Right lobe of liver (tissue), 6 donors: ENCODE measurements around the gene PLIN3. TPM values are rescaled to one million over a fixed set of nuclear protein-coding genes. Genes with fewer than 3 reads are reported as not detected.

Experiments used
- ATAC-seq, 4 donors: fragments of 200-7000 bp; cut with Tn5 transposase; one replicate each; pipeline ENCODE4 v1.9.1; 2020; ENCODE audit warnings: mild to moderate bottlenecking in 4 of 4, moderate library complexity in 4 of 4
- DNase-seq, 3 donors: peaks; one replicate each; pipeline ENCODE4 v3.0.0-alpha.2; 2020
- H3K27ac ChIP-seq, 3 donors: fragments of 200-600 bp; one replicate each; pipeline ENCODE4 v1.8.0; 2022
- H3K27me3 ChIP-seq, 2 donors: fragments of 200-600 bp; one replicate each; pipeline ENCODE4 v1.8.0; 2022
- H3K36me3 ChIP-seq, 4 donors: fragments of 200-600 bp; sonication (generic) in 1 of 4; one replicate each; pipeline versions ENCODE4 v1.5.1 to v1.8.0; 2017 to 2022; ENCODE audit warnings: control low read depth in 1 of 4
- H3K4me1 ChIP-seq, 4 donors: fragments of 200-600 bp; sonication (generic) in 1 of 4; one replicate each; pipeline versions ENCODE4 v1.5.1 to v1.8.0; 2017 to 2022; ENCODE audit warnings: control low read depth in 1 of 4
- H3K4me3 ChIP-seq, 3 donors: fragments of 200-600 bp; one replicate each; pipeline ENCODE4 v1.8.0; 2022
- H3K9me3 ChIP-seq, 4 donors: fragments of 200-600 bp; sonication (generic) in 1 of 4; one replicate each; pipeline versions ENCODE4 v1.5.1 to v1.8.0; 2017 to 2022; ENCODE audit warnings: control low read depth in 1 of 4
- POLR2A ChIP-seq: fragments of 450-650 bp; IDR thresholded peaks from one replicate; pipeline ENCODE4 v1.6.1; 2017; ENCODE audit warnings: antibody characterized with exemption, mild to moderate bottlenecking
- WGBS: methylation state at CpG from one replicate; pipeline ENCODE4 v1.1.6; 2018; ENCODE audit warnings: low coverage, low lambda C conversion rate; ENCODE audit not compliant: insufficient coverage; ENCODE audit errors: missing lambda C conversion rate; 5-methylcytosine and 5-hydroxymethylcytosine counted together
- intact Hi-C, 2 donors: fragments of 100-400 bp; cut with DNase I; formaldehyde crosslinking; loops; one replicate each; pipeline versions ENCODE4 v1.11.2 to v1.14.1; 2022
- total RNA-seq, 6 experiments: library from RNA; depleted of rRNA in 2 of 6; stranded (reverse); fragments of >200 nt in 2 of 6; fragmentation: NEBNext Ultra II Directional in 3 of 6; extraction: Animal tissue kit (Norgen Biotek cat#: 25700) in 3 of 6; gene quantifications; one replicate each; pipeline versions ENCODE4 v1.1.0 to v1.2.4, GENCODE V29; 2016 to 2023
- TF ChIP-seq, protein P1 (sequence below), 4 donors: fragments of 200-600 bp in 3 of 4; fragments of 450-650 bp in 1 of 4; IDR thresholded peaks; one replicate each; pipeline versions ENCODE4 v1.5.1 to v1.8.0; 2016 to 2022; ENCODE audit warnings: antibody characterized with exemption in 4 of 4, mild to moderate bottlenecking in 2 of 4
- donor health status: DM: no; HTN: yes; CAD: no.
- donor health status: DM: no; HTN: no; CAD: no.
- donor health status: DM: no; HTN: no; CAD: no.
- donor health status: DM: no; HTN: yes; CAD: no.
- donor health status: DM: no; HTN: yes; CAD: no.

The PLIN3 gene
- total RNA-seq, 6 experiments from 2014 or later = 10.8 to 53.9 (median 19.6) TPM

DNA sequence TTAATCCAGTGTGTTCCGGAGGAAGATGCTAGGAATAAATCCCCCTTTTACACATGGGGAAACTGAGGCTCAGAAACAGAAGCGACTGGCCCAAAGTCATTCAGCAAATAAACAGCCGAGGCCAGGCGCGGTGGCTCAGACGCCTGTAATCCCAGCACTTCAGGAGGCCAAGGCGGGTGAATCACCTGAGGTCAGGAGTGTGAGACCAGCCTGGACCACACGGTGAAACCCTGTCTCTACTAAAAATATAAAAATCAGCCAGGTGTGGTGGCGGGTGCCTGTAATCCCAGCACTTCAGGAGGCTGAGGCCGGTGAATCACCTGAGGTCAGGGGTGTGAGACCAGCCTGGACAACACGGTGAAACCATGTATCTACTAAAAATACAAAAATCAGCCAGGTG lies 11.6 kb upstream of the PLIN3 start:
- Histone ChIP-seq H3K4me1 (no peaks in the 10 kb centered on the region), H3K36me3 (no peaks in the 10 kb centered on the region), H3K27ac (no peak overlapping the region), H3K4me3 (no peak overlapping the region), H3K27me3 (no peaks in the 10 kb centered on the region), H3K9me3 (no peaks in the 10 kb centered on the region)
- DNase-seq = no peak
- no peak for ATAC-seq
- TF ChIP-seq, protein P1, sequence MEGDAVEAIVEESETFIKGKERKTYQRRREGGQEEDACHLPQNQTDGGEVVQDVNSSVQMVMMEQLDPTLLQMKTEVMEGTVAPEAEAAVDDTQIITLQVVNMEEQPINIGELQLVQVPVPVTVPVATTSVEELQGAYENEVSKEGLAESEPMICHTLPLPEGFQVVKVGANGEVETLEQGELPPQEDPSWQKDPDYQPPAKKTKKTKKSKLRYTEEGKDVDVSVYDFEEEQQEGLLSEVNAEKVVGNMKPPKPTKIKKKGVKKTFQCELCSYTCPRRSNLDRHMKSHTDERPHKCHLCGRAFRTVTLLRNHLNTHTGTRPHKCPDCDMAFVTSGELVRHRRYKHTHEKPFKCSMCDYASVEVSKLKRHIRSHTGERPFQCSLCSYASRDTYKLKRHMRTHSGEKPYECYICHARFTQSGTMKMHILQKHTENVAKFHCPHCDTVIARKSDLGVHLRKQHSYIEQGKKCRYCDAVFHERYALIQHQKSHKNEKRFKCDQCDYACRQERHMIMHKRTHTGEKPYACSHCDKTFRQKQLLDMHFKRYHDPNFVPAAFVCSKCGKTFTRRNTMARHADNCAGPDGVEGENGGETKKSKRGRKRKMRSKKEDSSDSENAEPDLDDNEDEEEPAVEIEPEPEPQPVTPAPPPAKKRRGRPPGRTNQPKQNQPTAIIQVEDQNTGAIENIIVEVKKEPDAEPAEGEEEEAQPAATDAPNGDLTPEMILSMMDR (IDR thresholded peaks at IDR 0.05) = no peak
- no peak for TF ChIP-seq POLR2A
- 76% methylated on average over 10 of the region's 11 CpGs for WGBS
- intact Hi-C loops = loop anchor here in 1 of 2 donors (5.0 kb wide), 1 partner anchor 33 kb away; no protein-coding TSS in a partner anchor

DNA sequence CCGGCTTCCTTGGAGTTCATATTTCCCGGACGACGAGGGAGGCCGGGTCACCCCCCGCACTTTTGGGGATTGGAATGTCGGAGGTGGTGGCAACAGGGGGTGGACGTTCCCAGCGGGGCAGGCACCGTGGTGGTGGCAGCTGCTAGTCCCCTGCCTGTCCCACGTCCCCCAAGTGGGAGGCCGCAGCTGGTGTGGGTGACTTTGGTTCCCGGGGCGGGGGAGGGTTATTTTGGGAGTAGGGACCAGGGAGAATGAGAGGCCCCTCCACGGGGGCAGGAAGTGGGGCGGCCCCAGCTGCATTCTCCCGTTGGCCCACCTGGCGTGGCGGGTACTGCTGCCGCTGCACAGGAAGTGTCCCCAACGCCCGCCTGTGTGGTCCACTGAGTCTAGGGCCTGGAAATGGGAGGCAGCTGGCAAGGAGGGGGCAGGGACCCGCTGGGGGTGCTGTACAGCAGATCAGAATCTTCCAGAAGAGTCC lies 11.1 kb upstream of the PLIN3 start:
- 40% methylated on average over 1 of the region's 23 CpGs for WGBS
- DNase-seq (no peak), ATAC-seq (no peak)
- TF ChIP-seq, protein P1 (IDR thresholded peaks at IDR 0.05) = no peak
- TF ChIP-seq POLR2A = no peak
- Histone ChIP-seq H3K27ac (no peak overlapping the region), H3K4me3 (no peak overlapping the region), H3K27me3 (no peaks in the 10 kb centered on the region), H3K9me3 (no peaks in the 10 kb centered on the region), H3K36me3 (no peaks in the 10 kb centered on the region), H3K4me1 (no peaks in the 10 kb centered on the region)
- intact Hi-C loops = loop anchor here in 1 of 2 donors (5.0 kb wide), 1 partner anchor 34 kb away; no protein-coding TSS in a partner anchor

DNA sequence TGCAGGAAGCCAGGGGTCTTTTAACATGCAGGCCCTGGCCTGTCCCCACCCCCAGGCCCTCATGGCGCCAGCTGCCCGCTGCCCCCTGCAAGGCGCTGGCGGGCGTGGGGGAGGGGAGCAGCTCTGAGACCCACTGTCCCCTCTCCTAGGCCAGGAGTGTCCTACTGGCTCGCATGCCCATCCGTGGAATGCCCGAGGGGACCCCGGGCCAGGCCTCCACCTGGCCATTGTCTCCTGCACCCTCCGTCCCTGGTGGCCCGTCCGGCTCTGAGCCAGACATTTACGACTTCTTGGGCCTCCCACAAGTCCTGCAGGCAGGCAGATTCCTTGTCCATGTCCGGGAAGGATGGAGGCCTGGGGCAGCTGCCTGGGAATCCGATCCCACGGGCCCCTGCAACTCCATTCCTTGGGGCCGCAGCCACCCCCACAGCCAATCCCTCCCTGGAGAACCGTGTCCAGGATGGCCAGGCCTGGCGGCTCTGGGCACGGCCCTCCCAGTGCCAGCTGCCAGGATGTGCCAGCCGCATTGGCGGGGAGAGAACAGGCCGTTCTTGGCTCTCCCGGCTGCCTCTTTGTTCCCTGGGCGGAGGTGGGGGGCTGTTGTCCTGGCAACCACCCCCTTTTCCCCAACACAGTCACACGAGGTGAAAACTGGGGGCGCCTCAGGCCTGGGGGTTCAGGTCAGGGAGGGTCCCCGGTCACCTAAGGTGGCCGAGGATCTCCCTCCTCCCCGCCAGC lies 10.5 kb upstream of the PLIN3 start:
- intact Hi-C loops = loop anchor here in 1 of 2 donors (5.0 kb wide), 1 partner anchor 34 kb away; no protein-coding TSS in a partner anchor
- peak in 1 of 4 donors; percentile 41 for ATAC-seq
- no peak for TF ChIP-seq POLR2A
- TF ChIP-seq, protein P1 (IDR thresholded peaks at IDR 0.05) = no peak
- H3K27me3 ChIP-seq = no peaks in the 10 kb centered on the region
- H3K9me3 ChIP-seq = no peaks in the 10 kb centered on the region
- DNase-seq = no peak
- no peaks in the 10 kb centered on the region for H3K36me3 ChIP-seq
- 60% methylated on average over 1 of the region's 30 CpGs for WGBS
- H3K4me1 ChIP-seq = no peaks in the 10 kb centered on the region
- H3K4me3 ChIP-seq = no peak overlapping the region
- H3K27ac ChIP-seq = no peak overlapping the region

DNA sequence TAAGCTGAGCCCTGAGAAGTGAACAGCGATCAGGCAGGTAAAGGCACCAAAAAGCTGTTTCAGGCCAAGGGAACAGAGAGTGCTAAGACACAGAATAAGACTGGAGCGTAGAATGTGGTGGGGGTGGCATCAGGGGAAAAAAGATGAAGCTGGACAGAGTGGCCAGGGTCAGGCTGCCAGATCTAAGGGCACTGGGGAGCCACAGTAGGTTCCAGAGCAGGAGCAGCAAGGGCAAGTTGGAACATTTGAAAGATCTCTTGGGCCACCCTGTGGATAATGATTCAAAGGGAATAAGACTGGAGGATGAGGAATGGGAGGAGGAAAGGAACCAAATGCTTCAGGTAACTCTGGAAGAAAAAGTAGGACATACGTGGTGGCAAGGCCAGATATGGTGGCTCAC lies 6.5 kb upstream of the PLIN3 start:
- H3K36me3 ChIP-seq = no peaks in the 10 kb centered on the region
- ATAC-seq = no peak
- intact Hi-C loops = loop anchor here (5.0 kb wide), 1 partner anchor 158 kb away; no protein-coding TSS in a partner anchor
- no peak overlapping the region for H3K27ac ChIP-seq
- TF ChIP-seq POLR2A = no peak
- TF ChIP-seq, protein P1 (IDR thresholded peaks at IDR 0.05) = no peak
- no peaks in the 10 kb centered on the region for H3K27me3 ChIP-seq
- WGBS = 81% methylated on average over 3 of the region's 3 CpGs
- DNase-seq = no peak
- H3K4me3 ChIP-seq = no peak overlapping the region
- no peaks in the 10 kb centered on the region for H3K9me3 ChIP-seq
- no peaks in the 10 kb centered on the region for H3K4me1 ChIP-seq
